ENCODE results near the gene MYOT.

- no peak for TF ChIP-seq CTCF (IDR thresholded peaks at IDR 0.05)
- TF ChIP-seq POLR2A (IDR thresholded peaks at IDR 0.05) = no peak
Measured at GRCh38 chr5:137933491-137933911, 65.8 kb downstream of the MYOT start.

Measured in thyroid gland (tissue), 4 donors.